Measurements from ENCODE around the gene SCIN.
"Not testable (repeated sequence)": the region's sequence is repeated elsewhere in the genome, so short reads cannot be mapped to it uniquely, and the experiment has no call there.

SCIN gene

DNA sequence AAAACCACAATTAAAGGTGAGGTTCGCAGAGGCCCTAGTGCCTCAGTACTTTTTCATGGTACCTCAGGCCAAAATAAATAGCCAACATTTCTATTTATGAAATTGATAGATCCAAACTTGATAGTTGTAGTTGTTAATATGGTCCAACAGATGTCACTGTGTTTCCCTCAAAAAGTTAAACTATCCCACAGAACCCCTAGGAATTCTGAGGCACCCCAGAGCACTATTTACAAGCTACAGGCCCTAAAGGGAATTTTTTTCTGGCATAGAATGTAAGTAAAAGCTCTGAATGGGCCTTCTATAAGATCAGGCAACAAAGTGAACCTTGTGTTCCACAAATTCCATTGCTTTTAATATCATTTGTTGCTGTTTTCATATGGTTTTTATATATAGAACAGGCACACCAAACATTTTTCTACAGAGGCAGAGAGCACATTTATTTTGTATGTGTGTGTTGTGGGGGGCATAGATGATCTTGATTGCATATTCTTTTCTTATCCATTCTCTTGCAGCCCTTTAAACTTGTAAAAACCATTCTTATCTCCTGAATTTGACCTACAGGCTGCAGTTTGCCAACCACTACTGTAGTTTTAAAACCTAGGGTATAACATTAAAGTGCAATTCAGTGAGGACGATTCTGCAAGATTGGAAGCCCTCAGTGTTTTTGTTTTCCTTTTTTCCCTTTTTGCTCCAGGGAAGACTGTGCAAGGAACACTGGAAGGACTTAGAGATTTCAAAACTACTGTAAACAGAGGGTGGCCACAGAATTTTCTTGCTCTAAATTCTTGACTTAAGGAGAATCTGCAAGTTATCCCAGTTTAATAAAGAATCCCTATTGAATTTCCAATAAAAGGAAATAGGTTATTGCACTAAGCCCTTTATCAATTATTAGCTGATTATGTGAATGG, 113.4 kb downstream of the SCIN start:
- DNase-seq (ENCODE audit: extremely low spot score, insufficient read length, low read depth) (no peak), FAIRE-seq (no peak)

DNA sequence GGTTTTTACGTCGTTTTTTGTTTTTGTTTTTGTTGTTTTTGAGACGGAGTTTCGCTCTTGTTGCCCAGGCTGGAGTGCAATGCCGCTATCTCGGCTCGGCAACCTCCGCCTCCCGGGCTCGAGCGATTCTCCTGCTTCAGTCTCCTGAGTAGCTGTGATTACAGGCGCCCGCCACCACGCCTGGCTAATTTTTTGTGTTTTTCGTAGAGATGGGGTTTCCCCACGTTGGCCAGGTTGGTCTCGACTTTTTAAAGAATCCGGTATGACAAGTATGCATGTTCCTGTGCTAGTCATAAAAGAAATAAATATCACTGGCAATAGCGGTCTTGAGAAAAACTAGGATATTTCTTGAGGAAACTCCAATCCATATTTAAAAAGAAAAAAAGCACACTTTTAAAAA, 114.2 kb downstream of the SCIN start:
- FAIRE-seq (no peak), DNase-seq (ENCODE audit: extremely low spot score, insufficient read length, low read depth) (no peak)

DNA sequence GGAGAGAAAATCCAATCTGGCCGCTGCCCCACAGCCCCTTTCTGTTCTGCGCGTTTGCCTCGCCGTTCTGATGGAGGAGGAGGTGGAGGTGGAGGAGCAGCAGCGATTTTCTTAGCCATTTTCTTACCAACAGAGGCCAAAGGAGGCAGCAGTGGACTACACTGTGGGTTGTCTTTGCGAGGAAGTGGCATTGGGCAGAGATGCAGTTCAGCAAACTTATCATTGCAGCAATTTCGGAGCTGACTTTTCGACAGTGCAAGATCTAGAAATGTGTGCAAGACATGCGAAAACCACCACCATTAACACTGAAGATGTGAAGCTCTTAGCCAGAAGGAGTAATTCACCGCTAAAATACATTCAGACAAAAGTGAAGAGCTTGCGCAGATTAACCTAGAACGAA, 115.0 kb downstream of the SCIN start:
- FAIRE-seq (no peak), DNase-seq (ENCODE audit: extremely low spot score, insufficient read length, low read depth) (no peak)

DNA sequence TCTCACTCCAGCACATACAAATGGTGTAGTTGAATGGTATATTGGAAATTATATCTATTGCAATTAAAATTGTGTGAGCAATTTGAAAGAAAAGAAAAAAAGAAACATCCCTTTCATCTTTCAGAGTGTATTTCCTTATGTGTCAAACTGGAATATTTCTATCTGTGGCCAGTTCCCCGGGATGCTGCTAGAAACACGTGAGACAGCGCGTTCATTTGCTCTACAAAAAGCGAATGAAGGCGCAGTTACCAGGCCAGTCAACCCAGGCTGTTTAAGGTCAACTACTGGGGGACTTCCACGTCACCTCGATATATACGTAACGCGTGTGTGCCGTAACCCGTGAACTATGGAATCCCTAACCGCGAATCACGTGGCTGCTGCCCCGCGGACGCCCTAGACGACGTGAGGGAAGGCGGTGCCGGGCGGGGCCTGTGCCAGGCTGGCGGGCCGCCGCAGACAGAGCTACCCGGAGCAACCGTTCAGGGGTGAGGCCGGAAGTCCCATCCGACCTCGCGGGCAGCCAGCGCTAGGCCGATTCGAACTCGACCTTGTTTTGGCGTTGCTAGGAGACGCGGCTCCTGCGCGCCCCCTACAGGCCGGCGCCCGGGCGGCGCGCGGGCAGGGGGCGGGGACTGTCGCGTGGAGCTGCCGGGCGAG, 115.8 kb downstream of the SCIN start:
- FAIRE-seq (peak; percentile 94), DNase-seq (ENCODE audit: extremely low spot score, insufficient read length, low read depth) (peak; percentile 65)

DNA sequence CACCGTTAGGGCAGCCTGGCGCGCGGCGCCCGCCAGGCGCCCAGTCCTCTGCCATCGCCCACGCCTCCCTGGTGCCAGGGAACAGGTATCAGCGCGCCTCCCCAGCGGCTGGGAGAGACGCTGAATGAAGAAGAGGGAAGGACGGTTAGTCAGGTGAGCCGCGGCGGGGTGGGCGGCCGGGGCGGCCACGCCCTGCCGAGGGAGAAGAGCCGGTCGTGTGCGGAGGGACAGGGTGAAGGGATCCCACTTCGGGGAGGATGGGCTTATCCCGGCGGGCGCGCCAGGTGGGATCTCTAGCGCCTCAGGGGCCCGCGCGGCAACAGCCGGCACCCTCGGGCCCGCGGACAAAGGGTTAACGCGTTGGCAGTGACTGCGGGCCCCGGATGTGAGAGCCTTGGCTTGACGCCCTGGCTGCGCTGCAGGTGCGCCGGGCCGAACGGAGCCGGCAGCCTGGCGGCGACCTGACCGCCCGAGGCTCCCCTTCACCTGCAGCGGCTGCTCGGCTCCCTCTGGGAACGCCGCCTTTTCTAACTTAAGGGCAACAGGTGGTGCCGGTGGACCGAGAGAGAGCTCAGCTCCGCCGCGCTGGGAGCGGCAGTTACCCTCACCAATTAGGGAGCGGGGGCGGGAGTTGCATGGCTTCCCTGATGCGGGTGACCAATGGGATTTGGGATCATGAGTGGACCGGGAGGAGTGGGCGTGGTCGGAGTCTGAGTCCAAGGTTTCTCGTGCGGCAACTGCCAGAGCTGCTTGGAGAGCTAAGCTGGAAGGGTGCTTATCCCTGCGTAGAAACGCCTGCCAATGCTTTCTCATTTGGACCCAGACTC, 116.6 kb downstream of the SCIN start, which contains the start of gene ARL4A:
ARL4A (plus strand) TSS at position 743 of the 827 bp plus-strand sequence. CDS start 622 bp downstream, outside the sequence.
- FAIRE-seq, result peak; percentile 85

DNA sequence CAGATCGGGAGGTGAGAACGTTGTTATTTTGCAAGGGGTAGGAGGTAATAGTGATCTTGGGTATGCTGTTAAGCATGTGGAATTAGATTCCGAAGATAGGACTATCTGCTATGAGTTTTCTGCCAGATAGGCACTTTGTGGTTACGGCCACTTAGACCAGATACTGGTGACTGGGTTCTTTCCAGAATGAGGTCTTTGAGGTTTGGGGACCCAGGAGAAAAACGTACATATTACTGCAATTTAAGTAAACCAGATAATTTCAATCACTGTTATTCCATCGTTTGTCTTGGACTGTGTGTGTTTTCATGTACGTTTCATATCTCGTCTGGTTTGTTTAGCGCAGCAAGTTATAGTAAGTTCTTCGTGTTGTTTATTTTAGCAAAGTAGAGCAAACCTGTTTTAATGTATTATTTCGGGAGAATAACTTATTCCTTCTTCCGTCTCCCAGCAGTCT, 117.2 kb downstream of the SCIN start:
- FAIRE-seq (no peak), DNase-seq (ENCODE audit: extremely low spot score, insufficient read length, low read depth) (no peak)

More for the DNA sequence above, 116.6 kb downstream of the SCIN start, which contains the start of gene ARL4A:
- DNase-seq (ENCODE audit: extremely low spot score, insufficient read length, low read depth), result peak; percentile 76

DNA sequence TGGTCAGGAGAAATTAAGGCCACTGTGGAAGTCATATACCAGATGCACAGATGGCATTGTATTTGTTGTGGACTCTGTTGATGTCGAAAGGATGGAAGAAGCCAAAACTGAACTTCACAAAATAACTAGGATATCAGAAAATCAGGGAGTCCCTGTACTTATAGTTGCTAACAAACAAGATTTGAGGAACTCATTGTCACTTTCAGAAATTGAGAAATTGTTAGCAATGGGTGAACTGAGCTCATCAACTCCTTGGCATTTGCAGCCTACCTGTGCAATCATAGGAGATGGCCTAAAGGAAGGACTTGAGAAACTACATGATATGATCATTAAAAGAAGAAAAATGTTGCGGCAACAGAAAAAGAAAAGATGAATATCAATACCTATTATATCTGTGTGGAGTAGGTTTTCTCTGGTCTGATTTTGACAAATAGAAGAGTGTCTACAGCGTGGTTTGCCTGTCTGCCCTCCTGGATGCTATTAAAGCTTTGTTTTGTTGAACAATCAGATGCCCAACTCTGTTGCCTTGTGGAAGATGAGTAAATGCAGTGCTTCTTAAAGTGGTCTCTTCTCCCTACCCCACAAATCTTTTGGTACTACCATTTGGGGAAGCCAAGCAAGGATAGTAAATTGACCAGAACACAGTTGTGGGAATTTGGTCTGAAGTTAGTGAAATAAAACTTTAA, 118.1 kb downstream of the SCIN start:
- FAIRE-seq; DNase-seq (ENCODE audit: extremely low spot score, insufficient read length, low read depth): not testable (repeated sequence)

DNA sequence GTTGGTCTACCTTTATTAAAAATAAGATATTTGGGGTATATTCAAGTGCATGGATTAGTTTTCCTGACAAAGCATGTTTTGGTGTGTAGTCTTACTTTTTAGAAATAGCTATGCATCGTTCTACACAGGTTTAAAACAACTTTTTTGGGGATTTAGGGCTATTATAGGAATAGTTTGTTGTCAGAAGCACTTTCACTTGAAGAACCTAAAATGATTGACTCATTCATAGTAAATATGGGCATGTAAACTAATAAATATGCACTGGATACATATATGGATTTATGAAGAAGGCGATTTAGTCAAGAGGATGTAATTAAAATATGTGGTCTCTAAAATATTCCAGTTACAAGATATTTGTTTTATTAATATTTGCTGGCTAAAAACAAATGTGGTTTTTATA, 118.9 kb downstream of the SCIN start:
- FAIRE-seq, result no peak
- no peak for DNase-seq (ENCODE audit: extremely low spot score, insufficient read length, low read depth)

DNA sequence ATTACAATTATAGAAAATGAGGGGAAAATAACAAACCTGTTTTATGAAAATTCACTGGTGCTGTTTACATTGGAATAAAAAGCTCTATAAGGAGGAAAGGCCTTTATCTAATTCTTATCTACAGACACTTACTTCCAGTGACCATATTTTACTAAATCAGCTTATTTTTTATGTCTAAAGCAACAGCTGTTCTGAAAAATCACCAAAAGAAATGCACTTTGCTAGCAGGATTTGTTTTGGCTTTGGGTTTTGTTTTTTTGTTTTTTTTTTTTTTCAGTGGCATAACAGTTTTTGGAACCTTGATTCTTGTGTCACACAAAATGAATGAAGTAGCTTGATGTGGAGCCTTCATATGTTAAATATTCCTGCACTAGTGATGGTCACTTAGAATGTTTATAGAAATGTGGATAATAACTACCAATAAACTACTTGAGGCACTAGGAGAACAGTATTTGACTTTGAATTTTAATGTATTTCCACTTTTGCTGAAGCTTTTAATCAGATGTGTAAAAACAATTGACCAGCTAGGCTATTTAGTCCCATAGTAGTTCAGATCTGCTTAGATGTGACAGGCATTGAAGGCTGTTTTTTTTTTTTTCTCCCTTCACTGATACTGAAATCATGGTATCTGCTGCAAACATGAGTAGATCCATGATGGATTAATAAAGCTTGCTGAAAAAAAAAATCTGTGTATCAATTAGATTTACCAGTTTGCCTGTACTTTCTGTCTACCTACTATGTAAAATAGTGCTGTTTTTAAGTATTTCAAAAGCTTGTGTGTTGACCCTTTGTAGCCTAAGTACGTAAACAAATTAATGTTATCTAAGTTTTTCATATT, 119.7 kb downstream of the SCIN start:
- FAIRE-seq (no peak), DNase-seq (ENCODE audit: extremely low spot score, insufficient read length, low read depth) (no peak)

DNA sequence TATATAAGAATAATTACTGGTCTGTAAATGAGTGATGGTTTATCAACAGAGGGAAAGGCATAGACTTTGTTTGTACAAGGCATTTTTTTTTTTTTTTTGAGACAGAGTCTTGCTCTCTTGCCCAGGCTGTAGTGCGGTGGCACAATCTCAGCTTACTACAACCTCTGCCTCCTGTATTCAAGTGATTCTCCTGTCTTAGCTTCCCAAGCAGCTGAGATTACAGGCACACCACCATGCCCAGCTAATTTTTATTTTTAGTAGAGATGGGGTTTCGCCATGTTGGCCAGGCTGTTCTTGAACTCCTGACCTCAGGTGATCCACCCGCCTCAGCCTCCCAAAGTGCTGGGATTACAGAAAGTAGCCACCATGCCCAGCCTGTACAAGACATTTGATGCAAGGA, 120.9 kb downstream of the SCIN start:
- not testable (repeated sequence) for FAIRE-seq

DNA sequence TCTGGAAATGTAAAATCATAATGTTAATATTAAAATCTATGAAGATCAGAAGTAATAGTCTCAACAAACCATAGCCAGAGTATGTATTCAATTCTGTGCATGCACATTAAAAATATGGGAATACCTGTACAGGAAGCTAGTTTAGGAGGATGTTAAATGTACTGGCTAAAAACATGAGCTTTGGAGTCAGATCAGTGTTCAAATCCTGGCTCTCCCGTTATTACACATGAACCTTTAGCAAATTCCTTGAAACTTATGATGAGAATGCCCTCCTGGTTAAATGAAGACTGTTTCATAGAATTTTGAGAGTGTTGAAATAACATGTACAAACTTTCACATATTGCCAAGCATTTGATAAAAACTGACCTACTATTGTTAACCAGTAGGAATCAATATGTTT, 121.5 kb downstream of the SCIN start:
- FAIRE-seq, result no peak
- no peak for DNase-seq (ENCODE audit: extremely low spot score, insufficient read length, low read depth)

More for the DNA sequence above, 120.9 kb downstream of the SCIN start:
- DNase-seq (ENCODE audit: extremely low spot score, insufficient read length, low read depth), result not testable (repeated sequence)

DNA sequence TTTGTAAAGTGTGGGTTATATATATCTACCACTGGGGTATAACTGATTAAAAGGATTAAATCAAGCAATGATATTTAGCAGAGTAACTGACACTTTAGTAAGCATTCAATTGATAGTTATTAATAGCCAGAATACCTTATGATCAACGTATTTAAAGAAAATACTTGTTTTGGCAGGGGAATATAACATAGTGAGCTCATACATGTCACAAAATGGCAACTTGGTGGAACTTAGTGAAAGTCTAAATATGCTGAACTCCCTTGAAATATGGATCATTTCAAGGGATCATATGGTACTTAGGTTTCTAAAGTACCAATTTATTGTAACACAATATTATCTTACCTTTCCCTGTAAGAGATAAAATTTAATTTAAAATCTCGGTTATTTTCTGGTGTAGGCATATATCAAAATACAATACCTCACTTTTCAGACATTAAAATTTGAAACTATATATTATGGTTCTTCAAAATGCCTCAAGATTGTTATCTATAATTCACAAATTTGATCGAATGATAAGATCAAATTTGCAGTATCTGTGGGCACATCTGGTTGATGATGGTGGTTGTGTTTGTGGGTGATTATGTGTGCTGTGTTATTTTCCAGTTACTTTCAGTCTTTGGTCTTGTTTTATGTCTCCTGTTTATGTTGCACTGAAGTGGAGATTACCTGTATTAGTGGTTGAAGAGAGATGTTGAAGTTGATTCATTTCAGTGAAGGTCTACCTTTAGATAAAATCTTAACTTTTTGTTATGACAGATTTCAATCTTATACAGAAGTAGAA, 122.1 kb downstream of the SCIN start:
- FAIRE-seq (no peak), DNase-seq (ENCODE audit: extremely low spot score, insufficient read length, low read depth) (no peak)

DNA sequence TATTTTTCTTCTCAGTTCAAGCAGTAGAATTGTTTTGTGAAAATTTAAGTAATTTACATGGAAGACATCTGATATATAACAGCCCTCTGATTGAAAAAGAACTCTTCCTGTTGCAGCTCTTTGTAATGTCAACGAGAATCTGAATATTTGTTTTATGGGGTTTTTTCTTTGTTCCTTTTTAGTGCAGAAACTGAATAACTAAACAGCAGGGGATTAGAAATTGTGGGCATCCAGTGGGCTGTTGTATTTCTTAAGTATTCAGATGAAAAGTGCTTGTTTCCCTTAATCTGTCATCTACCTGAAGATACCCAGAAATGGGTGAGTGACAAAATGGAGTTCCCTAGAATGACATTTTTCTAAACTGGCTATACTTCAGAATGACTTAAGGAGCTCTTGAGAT, 124.3 kb downstream of the SCIN start:
- FAIRE-seq (no peak), DNase-seq (ENCODE audit: extremely low spot score, insufficient read length, low read depth) (no peak)

DNA sequence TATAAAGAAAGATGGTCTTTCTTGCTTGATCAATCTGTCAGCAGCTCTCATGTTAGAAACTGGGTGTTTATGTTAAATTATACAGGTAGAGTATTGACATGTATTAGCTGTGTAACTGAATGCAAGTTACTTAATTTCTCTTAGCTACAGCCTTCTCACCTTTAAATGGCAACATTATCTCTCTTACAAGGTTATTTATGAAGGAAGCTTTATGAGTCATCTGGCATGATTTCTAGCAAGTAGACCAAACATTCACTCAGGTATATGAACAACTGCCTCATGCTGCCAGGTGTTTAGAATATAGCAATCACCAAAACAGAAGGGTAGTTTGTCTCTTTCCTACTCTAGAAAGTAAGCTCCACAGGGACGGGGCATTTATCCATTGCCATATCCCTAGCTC, 125.4 kb downstream of the SCIN start:
- DNase-seq (ENCODE audit: extremely low spot score, insufficient read length, low read depth), result no peak
- no peak for FAIRE-seq

DNA sequence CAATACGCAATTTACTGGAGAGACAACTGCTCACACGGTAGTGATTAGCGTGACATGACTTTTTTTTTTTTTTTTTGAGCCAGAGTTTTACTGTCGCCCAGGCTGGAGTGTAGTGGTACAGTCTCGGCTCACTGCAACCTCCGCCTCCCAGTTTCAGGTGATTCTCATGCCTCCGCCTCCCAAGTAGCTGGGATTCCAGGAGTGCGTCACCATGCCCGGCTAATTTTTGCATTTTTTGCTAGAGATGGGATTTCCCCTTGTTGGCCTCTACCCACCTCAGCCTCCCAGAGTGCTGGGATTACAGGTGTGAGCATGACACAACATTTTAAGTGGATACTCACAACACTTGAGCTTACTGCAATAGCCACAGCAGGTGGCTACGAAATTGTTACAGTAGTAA, 128.8 kb downstream of the SCIN start:
- FAIRE-seq (no peak), DNase-seq (ENCODE audit: extremely low spot score, insufficient read length, low read depth) (no peak)

DNA sequence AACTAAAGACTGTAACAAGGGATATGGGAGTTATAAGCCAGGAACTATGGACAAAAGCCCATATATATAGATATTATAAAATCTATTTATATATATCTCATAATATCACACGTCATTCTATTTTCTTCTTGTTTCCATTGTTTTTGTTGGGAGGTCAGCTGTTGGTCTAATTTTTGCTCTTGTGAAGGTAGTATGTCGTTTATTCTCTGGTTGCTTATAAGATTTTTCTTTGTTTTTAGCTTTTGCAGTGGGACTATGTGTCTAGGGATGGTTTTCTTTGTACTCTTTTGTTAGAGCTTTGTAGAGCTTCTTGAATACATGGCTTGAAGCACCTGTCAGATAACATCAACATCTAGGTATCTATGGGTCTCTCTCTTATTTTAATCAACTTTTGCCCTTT, 130.9 kb downstream of the SCIN start:
- DNase-seq (ENCODE audit: extremely low spot score, insufficient read length, low read depth) (no peak), FAIRE-seq (no peak)

DNA sequence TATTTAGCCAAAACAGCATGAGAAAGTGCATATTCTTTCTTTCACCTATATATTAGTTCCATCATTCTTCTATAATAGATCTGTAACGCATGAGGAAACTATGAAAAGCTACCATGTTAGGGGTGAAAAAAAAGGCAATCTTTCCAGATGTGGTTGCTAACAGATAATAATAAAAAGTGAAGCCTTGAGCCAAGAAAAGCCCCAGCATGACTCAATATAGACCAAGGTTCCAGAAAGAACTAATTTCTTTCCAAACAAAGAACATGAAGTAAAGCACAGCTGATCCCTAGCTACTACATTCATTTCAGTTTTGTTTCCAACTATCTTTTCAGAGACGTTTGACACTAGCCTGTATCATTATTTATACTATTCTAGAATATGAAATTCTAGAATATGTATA, 133.4 kb downstream of the SCIN start:
- DNase-seq (ENCODE audit: extremely low spot score, insufficient read length, low read depth) (no peak), FAIRE-seq (no peak)

DNA sequence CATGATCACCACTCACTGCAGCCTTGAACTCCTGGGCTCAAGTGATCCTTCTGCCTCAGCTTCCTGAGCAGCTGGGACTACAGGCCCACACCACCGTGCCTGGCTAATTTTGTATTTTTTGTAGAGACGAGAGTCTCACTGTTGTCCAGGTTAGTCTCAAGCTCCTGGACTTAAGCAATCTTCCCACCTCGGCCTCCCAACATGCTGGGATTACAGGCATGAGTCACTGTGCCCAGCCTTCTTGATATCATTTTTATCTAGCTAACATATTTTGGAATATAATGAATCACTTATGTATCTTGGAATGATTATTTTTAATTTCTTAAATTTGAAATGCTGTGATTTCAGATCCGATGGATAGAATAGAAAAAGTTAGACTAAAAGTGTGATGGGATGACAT, 135.4 kb downstream of the SCIN start:
- no peak for DNase-seq (ENCODE audit: extremely low spot score, insufficient read length, low read depth)
- FAIRE-seq, result no peak
